Stimulated activated CD8-positive, alpha-beta memory T cell treated with anti-CD3 and anti-CD28 coated beads, Interleukin-7, amount 100 ng/mL, for 24 hours (primary cell): ENCODE measurements around the gene SDF2L1.
"Not testable (repeated sequence)": the region's sequence is repeated elsewhere in the genome, so short reads cannot be mapped to it uniquely, and the experiment has no call there.

Experiments used
- DNase-seq: peaks from one replicate; pipeline ENCODE4 v3.0.0-alpha.2; 2020; ENCODE audit warnings: low read depth

The SDF2L1 gene

DNA sequence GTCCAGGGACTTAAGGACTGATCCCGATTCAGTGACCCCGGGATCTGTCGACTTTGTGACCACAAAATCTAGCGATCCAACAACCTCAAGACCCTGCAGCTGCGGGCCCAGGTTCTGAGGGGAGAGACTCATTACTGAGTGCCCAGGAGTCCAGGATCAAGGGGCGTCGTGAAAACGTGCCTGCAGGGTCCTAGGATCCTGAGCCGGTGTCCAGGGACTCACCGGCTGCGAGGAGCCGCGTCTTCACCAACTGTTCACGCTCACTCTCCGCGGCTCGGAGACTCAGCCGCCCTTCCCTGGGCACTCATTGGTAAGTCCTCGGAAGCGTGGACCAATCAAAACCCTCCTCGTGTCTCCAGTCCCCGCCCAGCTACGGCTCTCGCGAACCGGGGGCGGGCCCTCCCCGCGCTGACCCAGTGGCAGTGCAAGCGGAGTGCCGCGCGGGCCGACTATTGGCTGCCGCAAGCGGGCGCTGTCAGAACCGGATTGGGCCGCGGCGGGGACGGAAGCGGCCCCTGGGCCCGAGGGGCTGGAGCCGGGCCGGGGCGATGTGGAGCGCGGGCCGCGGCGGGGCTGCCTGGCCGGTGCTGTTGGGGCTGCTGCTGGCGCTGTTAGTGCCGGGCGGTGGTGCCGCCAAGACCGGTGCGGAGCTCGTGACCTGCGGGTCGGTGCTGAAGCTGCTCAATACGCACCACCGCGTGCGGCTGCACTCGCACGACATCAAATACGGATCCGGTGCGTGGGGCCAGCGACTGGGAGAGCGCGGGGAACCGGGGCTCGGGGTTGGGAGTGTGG is at the start of gene SDF2L1:
TSS of gene SDF2L1 (plus strand) at position 514 of the 795 bp plus-strand sequence. CDS start at position 549, 35 bp downstream.
- peak; percentile 94 for DNase-seq

- no peak for DNase-seq
These were observed 49.7 kb upstream of the SDF2L1 start for GRCh38 chr22:21592422-21592821.

DNA sequence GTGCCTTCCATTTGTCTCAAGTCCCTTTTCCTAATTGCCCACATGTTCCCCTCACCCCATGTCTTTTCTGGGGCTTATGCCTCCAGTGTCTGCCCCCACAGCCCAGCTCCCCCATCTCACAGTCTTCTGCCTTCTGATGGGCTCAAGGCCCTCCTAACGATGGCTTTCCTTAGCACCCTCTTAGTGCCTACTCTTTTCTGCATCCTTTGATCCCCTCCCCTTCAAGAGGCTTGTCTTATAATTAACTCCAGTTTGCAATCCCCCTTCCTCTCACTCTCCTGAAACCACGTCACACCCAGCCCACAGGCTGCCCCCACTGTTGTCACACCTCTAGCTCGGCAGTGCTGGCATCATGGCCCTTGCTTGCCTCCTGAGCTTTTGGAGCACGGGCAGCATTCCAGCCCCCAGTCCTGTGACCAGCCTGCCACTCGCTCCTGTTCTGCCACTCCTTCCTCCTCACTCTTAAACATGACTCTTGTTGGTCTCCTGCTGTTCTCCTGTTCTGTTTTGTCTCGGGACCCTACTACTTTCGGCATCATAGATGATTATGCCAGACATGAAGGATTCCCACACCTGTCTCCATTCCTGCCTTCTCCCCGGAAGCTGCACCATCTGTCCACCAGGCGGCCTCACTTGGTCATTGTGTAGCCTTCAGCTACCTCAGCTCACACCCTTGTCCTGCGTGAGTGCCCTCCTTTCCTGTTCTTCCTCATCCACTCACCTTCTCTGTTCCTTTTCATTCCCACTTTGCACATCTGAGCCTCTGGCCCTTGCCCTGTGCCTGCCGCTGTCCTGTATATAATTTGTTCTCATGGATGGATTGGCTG is 48.5 kb upstream of the SDF2L1 start:
- no peak for DNase-seq

- DNase-seq: no peak
These were observed 47.1 kb upstream of the SDF2L1 start for GRCh38 chr22:21594865-21595452.

GRCh38 chr22:21596356-21597135 is 45.6 kb upstream of the SDF2L1 start:
- DNase-seq: not testable (repeated sequence)

- DNase-seq: no peak
These were observed 43.8 kb upstream of the SDF2L1 start for GRCh38 chr22:21598302-21598701.

DNA sequence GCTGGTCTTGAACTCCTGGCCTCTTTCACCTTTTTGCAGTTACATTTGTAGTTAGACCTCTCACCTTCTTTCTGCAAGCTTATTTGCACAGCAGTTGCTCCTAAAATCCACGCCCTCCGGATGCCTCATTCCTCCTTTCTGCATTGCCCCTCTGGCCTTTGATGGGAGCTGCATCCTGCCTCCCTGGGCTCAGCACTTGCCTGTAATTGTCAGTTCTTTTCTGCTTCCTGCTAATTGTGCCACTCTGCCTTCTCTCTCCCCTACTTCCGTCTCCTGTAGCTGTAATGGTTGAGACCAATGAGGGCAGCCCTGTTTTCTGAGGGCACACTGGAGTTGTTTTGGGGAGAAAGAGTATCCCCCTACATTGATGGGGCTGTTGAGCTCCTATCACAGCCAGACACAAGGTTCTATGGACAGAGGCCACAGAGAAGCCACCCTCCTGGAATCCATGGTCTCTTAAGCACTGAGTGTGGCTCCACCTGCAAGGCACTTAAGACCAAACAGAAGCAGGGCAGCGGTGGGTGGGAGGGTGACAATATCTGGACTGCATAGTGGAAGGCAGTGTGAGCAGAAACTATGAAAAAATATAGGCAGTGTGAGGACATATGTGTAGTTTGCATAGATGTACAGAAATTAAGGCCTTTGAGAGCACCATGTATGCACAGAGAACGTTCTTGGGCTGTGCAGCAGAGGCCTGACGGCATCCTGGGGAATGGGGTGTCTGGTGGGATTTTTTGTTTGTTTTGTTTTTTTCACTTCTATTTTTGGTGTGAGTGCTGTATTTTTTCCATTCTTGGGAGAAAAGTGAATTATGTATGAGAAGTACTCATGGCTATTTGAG is 42.8 kb upstream of the SDF2L1 start:
- no peak for DNase-seq

- no peak for DNase-seq
These were observed 39.5 kb upstream of the SDF2L1 start for GRCh38 chr22:21602579-21602978.

- DNase-seq: no peak
These were observed 38.1 kb upstream of the SDF2L1 start for GRCh38 chr22:21603973-21604372.

DNA sequence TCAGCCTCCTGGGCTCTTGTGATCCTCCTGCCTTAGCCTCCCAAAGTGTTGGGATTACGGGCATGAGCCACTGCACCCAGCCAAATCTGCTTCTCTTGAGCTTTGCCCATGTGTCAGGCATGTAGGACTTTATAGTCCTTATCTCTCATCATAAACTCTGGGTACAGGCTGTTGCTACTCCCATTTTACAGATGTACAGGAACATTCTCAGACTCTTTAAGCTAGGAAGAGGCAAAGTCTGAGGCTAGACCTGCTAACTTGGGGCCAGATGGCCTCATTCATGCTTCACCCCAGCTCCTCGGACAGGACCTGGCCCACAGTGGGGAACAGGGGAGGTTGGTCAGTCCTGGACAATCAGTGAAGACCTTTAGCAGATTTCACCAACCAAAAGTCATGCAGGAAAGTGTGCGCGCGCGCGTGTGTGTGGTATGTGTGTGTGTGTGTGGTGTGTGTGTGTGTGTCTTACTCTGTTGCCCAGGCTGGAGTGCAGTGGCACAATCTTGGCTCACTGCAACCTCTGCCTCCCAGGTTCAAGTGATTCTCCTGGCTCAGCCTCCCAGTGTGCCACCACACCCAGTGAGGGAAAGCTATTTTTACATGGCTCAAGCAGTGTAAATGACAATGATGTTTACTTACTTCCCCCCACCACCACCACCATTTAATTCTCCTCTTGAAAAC is 36.1 kb upstream of the SDF2L1 start:
- no peak for DNase-seq

DNA sequence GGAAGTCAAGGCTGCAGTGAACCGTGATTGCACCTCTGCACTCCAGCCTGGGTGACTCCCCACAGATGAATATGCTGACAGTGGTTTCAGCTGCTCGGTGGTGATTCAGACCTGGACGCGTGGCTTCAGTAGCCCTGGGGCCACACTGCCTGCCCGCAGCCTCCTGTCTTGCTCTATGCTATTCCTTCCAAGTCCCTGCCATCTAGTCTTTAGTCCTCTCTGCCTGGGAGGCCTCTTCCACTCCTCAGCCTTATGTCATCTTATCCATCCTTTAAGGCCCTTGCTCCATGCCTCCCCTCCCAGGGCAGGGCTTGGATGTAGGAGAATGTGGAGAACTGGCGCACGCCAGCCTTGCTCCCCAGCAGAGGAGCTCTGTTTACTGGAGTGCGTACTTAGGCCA is 35.3 kb upstream of the SDF2L1 start:
- DNase-seq: no peak

GRCh38 chr22:21609556-21610157 is 32.4 kb upstream of the SDF2L1 start:
- not testable (repeated sequence) for DNase-seq

GRCh38 chr22:21611210-21611977 is 30.7 kb upstream of the SDF2L1 start:
- no peak for DNase-seq

GRCh38 chr22:21612858-21613257 is 29.2 kb upstream of the SDF2L1 start:
- DNase-seq: no peak

DNA sequence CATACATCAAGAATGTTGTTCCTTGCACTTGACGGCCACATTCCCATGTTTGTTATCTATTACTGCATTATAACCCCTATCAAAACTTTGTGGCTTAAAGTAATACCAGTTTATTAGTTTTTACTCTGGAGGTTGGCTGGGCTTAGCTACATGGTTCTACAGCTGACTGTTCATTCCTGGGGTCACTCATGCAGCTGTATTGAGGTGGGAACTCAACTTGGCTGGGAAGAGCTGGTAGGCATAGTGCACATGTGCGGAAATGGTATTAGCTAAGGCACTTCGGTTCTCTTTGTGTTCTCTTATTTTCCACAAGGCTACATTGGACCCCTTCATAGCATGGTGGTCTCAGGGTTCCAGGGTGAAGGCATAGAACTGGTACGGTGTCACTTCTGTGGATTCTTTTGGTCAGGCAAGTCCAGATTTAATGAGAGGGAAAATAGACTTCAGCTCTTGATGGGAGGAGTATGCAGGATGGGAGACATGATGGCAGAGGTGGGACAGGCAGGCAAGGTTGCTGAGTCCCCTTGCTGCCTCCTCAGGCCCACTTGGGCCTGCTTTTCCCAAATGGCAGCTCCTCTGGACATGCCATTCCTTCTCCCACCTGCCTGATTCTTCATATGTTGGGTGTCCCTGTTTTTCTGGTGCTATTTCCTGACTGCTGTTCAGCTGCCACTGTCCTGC is 28.4 kb upstream of the SDF2L1 start:
- DNase-seq: no peak

GRCh38 chr22:21615731-21616130 is 26.4 kb upstream of the SDF2L1 start:
- no peak for DNase-seq

- DNase-seq: not testable (repeated sequence)
These were observed 24.8 kb upstream of the SDF2L1 start for GRCh38 chr22:21617337-21617736.

GRCh38 chr22:21621025-21621424 is 21.1 kb upstream of the SDF2L1 start:
- no peak for DNase-seq
